ENCODE data around the gene TSC2. TPM values are rescaled to one million over a fixed set of nuclear protein-coding genes. Genes with fewer than 3 reads are reported as not detected.
A peak's percentile ranks its signal among the peaks of the same experiment; 100 is the strongest.

Gene TSC2
- 46.3 and 47.7 TPM in 2 replicates for total RNA-seq (2014; rRNA removed; shearing (Covaris generic))

DNA sequence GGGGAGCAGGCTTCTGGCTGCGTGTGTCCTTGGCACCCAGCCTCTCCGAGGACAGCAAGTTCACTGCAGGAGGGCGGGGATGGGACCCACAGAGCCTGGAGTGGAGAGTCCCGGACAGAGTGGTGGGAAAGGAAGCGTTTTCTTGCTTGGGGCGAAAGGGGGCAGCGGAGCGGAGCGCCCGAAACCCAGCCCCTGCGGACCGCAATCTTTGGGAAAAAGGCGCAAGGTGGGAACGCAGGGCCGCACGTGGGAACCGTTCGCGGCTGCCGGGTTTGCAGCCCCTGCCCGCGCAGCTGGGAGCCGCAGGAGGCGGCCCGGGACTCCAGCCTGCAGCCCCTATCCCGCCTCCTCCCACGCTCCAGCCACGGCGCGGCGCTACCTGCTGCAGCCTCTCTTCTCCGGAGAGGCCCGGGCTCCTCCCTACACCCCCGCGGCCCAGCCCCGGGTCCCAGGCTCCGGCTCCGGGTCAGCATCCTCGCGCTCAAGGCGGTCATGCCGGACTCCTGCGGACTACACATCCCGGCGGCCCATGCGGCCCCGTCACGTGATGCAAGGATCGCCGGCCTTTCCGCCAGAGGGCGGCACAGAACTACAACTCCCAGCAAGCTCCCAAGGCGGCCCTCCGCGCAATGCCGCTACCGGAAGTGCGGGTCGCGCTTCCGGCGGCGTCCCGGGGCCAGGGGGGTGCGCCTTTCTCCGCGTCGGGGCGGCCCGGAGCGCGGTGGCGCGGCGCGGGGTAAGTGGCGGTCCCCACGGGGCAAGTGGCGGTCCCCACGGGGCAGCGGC is at the start of gene TSC2, which contains the start of gene NTHL1:
Gene TSC2, plus strand, starts transcription at position 656 of the 786 bp plus-strand sequence. CDS start 631 bp downstream, outside the sequence.
Gene NTHL1, minus strand, starts transcription at position 505 of the 786 bp plus-strand sequence. Its CDS starts 11 bp downstream, at position 494.
- peak; percentile 93 for DNase-seq (ENCODE audit: low spot score)

DNA sequence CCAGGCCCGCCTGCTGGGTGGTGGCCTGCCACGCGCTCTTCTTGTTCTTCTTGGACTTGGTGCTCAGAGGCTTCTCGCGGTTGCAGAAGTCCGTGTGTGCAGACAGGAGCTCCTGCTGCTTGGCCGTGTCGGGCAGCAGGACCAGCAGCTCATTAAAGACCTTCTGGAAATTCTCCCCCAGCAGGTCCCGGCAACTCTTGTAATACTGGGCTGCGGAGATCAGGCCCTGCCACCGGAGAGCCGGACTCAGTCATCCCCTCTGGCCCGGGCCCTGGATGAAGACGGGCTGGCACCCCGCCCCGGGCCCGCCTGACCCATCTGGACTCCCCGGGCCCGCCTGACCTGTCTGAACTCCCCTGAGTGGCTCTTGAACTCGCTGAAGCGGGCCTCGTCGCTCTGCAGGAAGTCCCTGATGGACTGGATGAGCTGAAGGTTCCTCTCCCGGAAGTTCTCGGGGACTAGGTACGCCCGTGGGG is 49.4 kb upstream of the TSC2 start:
- DNase-seq (ENCODE audit: low spot score) = no peak

DNA sequence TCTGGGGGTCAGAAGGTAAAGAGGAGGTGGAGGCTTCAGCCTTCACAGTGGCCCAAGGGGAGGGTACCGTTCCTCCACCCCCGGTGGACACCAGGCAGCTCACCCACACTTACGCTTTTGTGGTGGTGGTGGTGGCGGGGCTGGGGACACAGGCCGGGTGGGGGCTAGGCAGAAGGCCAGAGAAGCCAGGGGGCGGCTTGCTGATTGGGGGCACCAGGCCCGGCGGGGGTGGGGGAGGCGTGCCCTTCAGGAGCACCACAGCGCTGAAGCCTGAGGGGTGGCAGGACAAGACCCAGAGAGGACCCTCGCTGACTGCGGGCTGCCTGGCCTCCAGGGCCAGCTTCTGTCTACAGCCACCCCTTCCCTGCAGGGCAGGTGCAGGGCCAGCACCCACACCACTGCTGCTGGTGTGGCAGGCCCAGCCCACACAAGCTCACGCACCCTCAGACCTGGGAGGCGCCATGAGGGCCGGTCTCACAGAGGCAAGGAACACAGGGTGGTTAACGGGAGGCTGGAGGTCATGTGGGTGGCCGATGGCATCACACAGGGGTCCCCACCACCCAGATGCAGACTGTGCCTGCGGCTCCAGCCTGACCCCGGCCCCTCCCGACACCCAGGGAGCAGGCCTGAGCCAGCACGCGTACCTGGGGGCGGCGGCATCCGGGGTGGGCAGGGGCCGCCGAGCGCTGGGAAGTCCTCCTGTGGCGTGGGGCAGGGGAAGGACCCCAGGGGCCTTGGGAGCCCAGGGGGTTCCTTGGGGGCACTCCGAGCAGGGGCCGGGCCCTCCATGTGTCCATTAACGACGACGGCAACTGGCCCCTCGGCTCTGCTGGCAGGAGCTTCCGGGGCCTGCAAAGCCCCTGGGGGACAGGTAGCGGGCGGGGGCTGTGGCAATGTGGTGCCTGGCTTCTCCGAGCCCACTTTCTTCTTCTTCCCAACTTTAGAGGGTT is 48.7 kb upstream of the TSC2 start:
- DNase-seq (ENCODE audit: low spot score) = no peak

DNA sequence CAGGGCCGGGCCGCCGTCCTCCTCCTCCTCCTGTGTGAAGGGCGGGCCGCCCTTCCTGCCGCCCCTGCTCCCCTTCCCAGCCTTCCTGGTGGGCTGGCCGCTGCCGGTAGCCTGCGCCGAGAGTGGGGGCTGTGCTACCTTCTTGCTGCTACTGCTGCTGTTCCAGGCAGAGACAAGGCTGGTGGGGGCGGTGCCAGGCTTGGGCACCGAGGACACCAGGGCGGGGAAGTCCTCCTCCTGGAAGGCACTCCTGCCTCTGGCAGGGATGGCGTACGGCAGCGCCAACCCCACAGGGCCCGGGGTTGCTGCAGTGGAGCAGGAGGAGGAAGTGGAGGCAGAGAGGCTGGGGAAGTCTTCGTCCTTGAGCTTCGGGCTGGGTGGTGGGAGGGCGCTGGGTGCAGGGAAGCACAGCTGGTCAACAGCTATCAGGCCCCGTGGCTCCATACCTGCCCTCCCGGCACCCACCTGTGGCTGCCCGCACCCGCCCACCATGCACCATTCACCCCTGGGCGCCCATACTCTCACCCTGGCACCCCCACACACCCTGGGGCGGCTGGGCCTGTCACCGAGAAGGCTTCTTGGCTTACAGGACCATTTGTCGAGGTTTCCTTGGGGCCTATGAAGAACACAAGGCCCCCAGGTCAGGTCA is 47.8 kb upstream of the TSC2 start:
- DNase-seq (ENCODE audit: low spot score) = no peak

DNA sequence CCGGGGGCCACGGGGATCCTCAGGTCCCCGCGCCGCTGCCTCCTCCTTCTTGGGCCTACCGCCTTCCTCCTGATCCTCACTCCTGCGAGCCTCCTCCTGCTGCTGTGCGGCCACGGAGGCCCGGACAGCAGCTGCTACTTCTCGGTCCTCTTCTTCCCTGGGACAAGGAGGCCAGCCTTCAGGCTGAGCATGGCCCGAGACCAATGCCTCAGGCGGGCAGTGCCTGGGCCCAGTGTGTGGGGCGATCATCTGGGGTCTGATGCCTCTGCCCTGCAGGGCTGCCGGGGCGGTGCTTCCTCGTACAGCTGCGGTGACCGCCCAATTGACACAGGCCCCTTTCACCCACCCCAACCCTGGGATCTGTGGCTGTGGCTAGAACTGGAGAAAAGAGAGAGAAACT is 46.8 kb upstream of the TSC2 start:
- DNase-seq (ENCODE audit: low spot score) = no peak

DNA sequence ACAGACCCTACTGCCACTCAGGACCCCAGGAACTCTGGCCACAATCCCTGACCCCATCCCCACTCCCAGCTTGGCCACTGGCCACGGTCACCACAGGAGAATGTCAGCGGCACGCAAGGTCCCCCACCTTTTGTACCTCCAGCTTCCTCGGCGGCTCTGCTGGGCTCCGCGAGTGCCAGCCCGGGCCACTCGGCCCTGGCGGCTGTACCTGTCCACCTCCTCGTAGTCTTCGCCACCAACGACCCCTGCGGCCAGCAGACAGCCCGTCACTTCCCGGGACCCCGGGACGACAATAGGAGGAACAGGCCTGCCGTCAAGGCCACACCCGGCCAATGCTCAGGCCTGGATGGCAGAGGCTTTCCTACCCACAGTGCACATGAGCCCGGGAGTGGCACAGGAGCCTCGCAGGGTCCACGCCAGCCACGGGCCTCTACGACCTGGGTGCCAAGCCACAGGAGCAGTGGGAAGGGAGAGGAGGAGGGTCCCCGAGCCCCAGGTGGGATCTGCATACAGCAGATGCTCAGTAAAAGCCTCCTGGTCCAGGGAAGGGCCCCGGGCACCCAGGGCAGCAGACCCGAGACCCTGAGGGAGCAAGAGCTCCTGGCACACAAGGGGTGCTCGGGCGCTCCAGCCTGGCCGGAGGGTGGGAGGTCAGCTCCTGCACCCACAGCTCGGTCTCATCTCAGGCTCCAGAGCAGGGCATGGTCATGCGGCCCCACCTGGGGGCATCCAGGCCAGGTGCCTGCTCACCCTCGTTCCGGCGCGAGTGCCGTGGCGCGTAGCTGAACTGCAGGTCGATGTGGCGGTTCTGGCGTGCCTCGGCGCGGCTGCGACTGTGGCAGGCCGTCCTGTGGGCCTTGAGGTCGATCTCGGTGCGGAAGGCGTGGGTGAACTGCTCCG is 46.1 kb upstream of the TSC2 start:
- no peak for DNase-seq (ENCODE audit: low spot score)

DNA sequence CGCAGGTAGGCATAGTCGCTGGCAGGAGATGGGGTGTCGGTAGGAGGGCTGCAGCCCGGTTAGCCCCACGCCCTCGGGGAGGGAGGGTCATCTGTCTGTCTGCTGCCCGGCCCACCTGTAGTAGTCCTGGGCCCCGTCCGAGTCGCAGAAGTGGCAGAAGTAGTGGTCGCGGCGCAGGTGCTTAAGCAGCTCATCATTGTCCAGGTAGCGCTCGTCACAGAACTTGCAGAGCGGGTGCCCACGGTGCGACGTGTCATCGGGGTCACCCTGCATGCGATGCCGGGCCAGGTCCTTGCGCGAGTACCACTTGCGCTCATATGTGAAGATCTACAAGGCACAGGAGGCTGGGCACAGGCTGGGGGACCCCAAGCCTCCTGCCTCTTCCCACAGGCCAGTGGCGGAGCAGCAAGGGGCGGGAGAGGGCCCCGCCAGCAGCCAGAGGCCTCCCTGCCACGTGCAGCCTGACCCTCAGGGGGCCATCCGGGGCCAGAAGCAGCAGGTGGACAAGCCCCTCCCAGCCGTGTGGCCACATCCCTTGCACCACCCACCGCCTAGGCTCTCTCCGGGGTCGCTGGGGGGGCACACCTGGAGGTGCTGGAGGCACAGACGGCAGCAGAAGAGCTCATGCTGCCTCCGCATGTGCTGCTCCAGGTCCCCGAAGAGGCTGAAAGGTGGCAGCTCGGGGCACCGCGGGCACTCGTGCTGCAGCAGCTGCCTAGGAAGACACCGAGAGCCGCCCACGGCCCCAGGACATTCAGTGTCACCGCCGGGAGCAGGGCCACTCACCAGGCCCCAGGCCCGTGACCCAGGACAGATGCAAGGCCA is 45.2 kb upstream of the TSC2 start:
- no peak for DNase-seq (ENCODE audit: low spot score)

DNA sequence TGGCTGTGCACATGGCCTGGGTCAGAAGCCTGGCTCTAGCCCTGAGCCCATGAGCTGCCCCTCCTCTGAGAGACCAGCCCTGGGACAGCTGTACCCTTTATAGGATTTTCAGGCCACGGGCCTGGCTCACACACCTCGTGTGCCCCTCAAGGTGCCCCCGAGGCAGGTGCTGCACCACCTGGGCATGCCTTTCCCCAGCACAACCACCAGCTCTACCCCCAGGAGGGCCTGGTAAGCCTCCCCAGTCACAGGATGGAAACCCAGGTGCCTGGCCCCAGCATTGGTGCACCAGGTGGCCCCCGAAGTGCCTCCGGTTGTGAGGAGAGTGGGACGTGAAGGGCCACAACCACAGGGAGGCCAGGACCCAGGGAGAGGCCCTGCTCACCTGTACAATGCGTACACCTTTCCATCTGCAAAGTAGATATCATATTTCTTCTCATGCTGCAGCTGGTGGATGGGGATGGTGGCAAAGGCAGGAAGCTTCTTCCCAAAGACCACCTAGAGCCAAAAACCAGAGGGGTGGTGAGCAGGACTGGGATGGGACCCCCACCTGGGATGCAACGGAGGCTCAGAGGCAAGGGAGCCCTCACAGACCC is 44.5 kb upstream of the TSC2 start:
- DNase-seq (ENCODE audit: low spot score) = no peak

DNA sequence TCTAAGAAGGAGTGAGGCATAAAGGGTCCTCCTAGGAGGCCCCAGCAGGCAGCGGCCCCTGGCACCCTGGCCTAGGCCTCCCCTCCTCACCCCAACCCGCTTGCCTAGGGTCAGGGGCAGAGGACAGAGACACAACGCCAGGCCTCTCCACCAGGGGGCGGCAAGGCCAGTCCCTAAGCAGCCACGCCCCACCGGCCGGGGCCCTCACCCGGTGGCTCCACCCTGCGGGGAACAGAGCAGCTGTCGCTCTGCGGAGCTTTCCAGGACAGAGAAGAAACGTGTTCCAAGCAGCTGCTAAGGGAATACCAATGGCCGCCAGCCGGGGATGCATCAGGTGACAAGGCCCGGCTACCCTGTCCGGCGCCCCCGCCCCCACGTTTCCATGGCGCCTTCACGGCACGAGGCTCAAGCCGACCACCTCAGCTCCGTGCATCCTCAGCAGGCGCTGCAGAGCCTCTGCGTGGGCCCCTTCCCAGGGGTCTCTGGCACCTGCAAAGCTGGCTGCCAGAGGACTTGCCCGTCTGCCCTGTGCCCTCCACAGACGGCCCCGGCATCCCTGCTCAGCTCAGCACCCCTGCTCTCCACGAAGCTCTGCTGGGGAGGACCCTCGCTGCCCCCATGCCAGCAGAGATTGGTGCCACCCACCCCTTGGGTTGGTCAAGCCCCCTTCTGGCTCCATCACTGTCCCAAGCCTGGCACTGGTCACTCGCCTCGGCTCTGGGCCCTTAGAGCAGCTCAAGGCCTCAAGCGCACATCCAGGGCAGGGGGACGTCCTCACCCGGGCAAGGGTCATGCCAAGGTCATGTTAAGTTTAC is 43.8 kb upstream of the TSC2 start:
- DNase-seq (ENCODE audit: low spot score) = peak; percentile 86

DNA sequence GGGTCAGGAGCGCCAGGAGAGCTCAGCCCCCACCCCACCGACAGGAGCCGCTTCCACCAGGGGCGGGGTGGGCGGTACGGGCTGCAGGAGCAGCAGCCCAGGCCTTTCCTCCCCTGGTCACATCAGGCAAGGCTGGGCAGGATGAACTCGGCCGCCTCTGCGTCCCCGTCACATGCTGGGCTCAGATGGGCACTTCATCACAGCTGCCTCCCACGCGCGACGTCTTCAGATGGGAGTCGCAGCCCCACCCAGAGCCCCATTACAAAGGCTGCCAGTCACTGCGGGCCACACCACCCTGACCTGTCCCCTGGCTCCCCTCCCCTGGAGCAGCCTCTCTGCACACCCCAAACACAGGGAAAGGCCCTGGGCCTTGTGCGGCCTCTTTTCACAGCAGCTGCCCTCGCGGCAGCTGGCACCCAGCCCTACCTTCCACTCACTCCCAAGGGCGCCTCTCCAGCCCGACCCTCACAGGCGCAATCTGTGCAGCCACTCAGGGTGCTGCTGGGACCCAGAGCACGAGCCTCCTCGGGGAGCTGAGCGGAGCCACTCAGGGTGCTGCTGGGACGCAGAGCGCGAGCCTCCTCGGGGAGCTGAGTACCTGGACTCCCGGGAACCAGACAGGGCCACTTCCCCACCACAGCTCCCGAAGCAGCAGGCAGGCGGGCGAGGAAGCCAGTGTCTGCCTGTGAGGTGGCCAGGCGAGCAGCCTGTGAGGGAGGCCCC is 42.8 kb upstream of the TSC2 start:
- DNase-seq (ENCODE audit: low spot score) = no peak

DNA sequence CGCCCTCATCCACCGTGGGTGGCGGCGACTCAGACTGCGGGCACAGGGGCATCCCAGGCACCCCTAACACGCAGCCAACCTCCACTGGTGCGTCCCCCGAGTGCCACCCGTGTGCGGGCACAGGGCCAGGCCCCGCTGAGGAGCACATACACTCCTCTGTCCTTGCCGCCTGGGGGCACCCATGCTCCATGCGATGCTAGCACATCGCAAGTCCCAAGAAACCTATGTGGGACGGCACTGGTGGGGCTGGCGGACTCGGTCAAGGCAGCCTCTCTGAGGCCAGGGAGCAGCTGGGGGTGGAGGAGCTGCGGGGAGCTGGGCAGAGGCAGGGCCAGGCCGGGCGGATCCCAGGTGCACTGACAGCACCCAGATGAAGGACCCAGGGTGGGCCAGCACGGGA is 42.1 kb upstream of the TSC2 start:
- no peak for DNase-seq (ENCODE audit: low spot score)

DNA sequence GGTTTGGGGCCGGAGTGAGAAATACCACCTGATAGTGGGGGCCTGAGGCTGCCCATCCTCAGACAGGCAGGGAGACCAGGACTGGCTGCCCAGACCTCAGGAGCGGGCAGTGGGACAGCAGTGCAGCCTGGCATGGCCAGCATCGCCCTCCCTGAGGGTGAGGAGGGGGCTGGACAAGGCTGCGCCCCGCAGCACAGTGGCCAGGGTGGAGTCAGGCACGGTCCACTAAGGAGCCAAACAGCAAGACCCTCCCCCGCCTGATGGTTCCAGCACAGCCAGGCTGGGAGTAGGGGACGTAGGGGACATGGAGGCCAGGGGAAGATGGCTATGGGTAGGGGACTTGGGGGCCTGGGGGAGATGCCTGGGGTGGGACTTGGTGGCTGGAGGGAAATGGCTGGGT is 41.5 kb upstream of the TSC2 start:
- DNase-seq (ENCODE audit: low spot score) = no peak

DNA sequence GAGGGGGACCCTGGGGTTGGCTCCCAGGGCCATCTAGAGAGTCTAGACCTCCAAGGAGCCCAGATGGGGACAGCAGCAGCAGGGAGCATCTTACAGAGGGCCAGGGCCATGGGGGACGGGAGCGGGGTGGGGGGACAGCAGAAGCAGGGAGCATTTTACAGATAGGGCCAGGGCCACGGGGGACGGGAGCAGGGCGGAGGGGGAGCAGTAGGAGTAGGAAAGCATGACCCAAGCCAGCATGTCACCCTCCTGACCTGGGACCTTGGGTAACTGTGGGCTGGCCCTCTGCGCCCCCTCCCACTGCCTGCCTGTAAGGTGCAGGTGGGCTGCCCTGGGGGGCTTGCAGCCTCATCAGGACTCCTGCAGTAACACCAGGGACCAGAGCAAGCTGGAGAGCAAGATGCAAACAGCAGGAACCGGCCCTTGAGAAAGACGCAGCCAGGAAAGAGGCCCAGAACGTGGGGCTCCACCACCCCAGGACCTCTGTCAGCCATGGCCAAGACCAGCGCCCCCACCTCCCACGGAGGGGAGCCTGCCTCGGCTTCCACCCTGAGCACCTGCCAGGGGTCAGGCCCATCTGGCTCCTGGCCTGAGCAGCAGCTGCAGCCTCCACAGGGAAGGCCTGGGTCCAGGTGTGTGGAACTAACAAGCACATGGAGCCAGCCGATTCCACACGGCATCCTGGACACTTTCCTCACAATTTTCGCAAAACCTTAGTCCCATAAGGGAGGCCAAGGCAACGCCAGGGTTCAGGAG is 40.5 kb upstream of the TSC2 start:
- no peak for DNase-seq (ENCODE audit: low spot score)

DNA sequence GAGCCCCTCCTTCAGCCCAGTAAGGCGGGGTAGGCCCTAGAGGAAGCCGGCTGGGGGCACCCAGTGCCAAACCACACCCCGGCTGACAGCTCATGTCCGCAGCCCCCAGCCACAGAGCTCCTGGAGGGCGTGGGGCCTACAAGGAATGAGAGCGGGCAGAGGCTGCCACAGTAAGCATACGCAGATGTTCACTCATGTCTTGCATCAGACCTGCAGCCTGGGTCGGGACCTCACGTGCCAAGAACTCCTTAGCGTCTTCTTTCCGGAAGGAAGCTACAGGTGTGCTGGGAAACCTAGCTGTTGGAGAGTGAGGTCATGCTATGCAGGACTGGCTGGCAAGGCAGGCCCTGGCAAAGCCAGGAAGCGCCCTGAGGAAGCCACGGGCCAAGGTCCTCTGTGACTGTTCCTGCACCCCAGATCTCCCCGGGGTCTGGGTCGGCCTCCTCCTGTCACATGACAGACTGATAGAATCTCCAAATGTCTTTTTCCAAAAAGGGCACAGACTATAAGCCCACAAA is 39.7 kb upstream of the TSC2 start:
- DNase-seq (ENCODE audit: low spot score) = peak; percentile 77

DNA sequence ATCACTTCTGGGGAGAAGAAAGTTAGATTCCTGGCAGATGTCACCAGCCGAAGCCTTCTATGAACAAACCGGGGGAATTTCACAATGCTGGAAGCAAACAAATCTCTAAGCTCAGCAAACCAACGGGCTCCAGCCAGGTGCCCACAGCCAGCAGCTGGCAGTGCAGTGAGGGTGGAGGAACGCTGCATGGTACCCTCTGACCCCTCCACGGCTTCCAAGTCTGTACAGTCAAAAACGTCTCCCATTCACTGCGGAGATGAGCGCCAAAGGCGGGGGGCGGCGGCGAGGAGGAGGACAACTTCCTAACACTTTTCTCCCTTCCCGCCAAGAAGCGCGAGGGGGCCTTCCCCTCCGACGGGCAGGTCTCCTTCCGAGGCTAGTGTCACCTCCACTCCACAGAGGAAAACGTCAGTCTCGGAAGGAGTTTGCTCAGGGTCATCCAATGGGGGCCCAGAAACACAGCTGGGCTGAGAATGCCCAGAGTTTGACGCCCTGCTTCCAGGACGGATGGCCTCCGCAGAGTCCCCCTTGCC is 39.1 kb upstream of the TSC2 start:
- no peak for DNase-seq (ENCODE audit: low spot score)

DNA sequence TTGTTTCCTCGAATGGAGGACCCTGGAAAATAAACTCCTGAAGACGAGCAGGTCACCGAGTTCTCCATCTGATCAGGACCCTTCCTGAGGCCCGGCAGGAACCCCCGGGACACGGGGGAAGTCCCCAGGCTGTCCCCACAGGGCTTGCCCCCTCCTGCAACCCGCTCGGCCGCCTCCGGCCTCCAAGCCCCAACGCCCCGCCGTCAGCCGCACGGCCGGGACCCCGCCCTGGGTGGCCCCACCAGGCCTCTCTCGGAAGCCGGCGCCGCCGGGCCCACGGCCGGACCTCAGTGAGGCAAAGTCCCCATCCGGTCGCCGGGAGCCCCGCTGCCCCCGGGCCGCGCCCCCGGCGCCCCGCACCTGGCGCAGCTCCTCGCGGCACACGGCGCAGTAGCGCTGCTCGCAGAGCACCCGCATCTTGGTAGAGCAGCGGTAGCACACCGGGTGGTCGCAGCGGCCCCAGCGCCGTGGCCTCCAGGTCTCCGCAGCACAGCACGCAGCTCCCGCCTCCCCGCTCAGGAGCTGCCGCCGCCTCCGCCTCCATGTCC is 38.5 kb upstream of the TSC2 start:
- DNase-seq (ENCODE audit: low spot score) = no peak

Data from A172 (cell line).